ENCODE measurements around the gene DNAH2.

Gene DNAH2

DNA sequence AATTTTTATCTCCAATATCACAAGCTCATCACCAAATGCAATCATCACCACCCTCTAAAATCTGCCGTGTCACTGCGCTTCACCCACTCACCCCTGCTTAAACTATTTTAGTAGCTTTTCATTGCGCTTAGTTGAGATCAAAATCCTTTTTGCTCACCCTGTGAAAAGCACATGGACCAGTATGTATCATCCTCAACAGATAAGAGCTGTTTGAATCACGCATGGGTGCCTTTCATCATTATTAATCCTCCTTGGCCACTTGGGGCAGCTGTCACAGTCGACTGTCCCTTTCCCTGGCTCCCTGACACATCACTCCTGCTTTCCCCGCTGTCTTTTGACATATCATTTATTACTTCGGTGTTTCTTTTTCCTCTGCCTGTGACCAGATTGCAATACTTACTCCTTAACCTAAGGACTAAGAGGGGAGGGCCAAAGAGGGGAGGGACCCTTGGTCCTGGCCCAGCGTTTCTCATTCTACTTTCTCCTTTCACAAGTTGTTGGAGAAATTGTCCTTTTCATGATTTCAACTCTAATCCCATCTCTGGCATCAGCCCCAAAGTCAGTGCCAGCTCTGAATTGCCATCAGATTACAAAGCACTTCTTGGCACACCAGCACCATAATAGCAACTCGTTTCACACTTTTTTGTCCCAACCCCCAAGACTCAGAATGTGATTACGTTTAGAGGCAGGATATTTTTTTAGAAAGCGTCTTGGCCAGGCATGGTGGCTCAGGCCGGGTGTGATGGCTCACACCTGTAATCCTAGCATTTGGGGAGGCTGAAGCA, 107.9 kb downstream of the DNAH2 start:
- DNase-seq, result no peak

DNA sequence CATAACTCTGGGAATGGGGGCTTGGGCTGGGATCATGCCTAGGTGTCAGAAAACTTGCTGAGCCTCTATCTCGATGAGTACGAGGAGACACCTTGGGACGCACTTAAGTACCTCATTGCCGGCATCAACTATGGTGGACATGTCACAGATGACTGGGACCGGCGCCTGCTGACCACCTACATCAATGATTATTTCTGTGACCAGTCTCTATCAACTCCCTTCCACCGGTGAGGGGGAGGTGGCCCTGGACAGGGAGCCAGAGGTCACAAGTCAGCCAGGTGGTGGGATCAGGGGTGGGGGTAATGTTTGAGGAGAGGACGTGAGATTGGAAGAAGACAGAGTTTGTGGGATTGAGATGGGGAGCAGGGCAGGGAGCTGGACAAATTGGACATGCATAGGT, 113.1 kb downstream of the DNAH2 start:
- DNase-seq, result no peak

DNA sequence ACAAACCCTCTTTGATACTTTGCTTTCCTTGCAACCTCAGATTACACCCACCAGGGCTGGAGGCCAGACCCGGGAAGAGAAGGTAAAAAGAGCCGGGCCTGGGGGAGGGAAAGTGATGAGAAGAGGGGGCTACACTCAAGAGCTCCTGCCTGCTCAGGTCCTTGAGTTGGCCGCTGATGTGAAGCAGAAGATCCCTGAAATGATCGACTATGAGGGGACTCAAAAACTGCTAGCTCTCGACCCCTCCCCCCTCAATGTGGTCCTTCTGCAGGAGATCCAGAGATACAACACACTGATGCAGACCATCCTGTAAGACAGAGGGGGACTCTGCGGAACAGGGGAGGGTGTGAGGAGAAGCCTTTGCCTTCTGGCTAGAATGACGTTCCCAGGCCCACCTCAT, 113.7 kb downstream of the DNAH2 start:
- DNase-seq, result no peak

DNA sequence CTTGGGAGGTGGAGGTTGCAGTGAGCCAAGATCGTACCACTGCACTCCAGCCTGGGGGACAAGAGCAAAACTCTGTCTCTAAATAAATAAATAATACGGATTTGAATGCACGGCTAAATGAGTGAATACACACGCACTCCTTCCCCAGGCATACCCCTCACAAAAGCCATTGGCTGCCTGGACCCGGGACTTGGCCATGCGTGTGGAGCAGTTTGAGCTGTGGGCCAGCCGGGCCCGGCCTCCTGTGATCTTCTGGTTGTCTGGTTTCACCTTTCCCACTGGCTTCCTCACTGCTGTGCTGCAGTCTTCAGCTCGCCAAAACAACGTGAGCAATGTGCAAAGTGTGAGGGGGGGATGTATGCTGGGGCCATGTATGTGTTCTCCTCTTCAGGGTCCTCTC, 114.9 kb downstream of the DNAH2 start:
- no peak for DNase-seq

DNA sequence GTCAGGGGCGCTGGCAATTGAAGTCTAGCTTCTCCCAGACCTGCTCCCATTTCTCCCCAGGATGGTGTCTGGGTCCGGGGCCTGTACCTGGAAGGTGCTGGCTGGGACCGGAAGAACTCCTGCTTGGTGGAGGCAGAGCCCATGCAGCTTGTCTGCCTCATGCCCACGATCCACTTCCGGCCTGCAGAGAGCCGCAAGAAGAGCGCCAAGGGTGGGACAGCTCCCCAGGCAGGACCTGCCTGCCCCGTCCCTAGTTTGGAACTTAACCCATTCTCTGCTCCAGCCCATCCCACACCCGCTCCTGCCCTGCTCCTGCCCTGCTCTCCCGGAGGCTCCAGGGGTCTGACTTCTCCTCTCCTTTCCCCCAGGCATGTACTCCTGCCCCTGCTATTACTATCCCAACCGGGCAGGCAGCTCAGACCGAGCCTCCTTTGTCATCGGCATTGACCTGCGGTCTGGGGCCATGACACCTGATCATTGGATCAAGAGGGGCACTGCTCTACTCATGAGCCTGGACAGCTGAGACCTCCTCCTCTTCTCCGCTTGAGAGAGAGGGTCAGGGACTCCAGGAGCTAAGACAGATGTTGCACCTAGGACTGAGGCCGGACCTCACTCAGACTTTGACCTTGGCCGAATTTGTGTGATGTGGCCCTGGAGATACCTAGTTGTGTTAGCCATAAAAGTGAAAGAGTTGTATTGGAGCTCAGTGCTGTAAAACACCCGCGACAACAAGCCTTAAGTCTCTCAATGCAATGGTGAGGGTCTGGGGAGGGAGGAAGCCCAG, 115.7 kb downstream of the DNAH2 start:
- DNase-seq, result no peak

DNA sequence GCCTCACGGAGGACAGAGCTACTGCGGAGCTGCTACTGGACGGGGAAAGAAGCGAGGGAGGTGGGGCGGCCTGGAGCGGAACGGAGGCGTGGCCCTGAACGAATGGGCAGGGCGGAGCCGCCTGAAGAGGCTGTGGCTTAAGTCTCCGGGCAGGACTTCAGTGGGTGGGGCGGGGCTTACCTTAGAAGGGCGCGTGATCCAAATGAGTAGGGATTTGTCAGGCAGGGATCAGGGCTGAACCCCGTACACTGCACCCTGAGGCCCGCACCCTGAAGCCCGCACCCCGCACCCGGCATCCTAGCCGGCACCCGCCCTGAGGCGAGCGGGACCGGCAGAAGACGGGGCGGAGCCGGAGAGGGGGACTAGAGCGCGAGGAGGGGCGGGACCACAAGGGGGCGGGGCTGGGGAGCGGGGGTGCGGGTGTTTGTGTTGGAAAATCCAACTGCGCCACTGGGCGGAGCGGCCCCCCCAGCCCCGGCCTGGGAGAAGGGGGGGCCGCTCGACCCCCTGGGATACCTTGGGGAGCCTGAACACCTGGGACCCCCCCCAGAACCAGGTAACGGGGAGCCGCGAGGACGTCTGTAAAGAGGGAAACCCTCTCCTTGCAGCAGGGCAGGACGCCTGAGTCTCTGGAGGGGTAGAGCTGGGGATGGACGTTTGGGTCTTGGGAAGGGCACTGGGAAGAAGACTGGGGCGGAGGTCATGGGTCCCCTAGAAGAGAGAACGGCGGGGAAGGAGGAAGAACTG, 116.4 kb downstream of the DNAH2 start, which contains the start of gene KDM6B:
KDM6B (plus strand) TSS at position 423 of the 747 bp plus-strand sequence. CDS start 11,338 bp downstream, outside the sequence.
- DNase-seq, result peak; percentile 86

DNA sequence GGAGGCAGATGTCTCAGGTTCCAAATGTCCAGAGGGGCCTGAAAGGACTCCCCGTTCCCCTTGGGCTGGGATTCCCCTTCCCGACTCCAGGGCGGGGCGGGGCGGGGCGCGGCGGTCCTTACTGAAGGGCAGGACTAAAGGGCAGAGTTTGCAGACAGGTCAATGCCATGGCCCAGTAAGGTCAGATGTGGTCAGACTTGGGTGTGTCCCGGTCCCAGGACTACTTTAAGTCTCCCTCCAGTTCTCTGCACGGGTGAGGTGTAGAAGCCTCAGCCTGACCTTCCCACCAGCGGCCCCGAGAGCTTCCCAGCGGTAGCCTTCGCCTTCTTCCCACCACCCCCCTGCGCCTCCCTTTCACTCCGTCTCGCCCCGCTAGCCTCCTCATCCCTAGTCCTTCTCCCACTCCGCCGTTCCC, 117.0 kb downstream of the DNAH2 start:
- DNase-seq, result peak; percentile 65

DNA sequence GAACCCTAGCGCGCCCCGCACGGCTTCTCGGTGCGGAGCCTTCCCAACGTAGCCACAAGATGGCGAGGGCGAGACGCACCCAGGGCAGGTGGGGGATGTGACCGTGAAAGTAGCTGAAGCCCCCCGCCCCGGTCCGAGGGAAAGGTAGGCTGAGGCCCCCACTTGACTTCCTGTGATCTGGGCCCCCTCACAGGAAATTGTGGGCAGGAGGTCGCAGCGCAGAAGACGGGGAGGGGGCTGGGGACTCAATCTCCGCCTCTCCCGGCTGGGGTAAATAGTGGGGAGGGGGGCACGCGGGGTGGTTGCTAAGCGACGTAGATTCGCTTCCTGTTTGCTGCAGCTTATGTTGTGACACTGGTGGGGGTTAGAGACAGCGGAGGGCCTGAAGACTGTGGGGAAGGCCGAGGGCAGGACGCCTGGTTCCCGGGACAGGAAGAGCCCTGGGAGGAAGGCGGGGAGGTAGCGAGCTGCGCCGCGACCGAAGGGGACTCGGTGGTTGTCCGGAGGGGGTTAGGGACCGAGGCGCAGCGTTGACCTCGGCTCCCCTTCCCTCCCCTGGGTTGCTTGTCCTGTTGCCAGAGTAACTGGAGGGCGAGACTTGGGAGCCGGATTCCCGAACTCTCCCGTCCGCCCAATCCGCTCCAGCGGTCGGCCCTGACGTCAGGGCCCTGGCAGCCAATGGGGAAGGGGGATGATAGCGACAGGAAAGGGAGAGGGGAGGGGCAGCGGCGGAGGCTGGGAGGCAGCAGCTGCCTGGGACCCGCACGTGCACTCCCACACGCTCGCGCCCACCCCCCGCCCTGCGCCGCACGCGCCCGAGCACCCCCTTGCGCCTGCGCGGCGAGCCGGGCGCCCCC, 117.6 kb downstream of the DNAH2 start:
- DNase-seq, result peak; percentile 93

DNA sequence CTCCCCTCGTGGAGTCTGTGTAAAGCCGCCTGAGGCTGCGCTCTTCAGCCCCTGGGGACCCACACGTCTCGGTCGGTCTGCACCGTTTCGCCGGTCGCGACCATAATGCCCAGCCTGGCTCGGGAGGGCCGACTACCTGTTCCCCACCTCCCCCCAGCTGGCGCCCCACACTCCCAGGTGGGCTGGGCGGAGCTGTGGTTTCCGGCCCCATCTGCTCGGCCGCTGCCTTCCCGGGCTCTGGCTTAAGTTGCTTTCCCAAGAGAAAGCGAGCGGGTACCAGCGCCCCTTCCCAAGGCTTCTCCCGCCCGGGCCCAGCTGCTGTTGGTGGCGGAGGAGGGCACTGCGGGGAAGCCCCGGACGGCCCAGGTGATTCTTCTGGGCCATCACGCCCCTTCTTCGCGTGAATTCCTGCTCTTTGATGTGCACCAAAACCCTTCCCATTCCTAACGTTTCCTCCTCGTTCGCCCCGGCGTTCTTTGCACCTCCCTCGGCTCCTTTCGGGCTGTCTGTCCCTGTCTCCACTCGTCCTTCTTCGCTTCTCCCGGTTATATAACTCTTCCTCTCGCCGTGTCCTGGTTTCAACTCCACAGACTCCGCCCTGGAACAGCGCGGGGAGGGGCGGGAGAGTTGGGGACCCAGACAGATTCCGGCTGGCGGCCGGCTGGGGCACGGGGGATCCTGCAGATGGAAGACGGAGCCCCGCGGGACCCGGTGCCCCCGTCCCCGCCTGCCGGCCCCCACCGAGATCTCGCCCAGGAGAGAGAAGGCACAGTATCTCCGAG, 118.5 kb downstream of the DNAH2 start:
- DNase-seq, result peak; percentile 29

DNA sequence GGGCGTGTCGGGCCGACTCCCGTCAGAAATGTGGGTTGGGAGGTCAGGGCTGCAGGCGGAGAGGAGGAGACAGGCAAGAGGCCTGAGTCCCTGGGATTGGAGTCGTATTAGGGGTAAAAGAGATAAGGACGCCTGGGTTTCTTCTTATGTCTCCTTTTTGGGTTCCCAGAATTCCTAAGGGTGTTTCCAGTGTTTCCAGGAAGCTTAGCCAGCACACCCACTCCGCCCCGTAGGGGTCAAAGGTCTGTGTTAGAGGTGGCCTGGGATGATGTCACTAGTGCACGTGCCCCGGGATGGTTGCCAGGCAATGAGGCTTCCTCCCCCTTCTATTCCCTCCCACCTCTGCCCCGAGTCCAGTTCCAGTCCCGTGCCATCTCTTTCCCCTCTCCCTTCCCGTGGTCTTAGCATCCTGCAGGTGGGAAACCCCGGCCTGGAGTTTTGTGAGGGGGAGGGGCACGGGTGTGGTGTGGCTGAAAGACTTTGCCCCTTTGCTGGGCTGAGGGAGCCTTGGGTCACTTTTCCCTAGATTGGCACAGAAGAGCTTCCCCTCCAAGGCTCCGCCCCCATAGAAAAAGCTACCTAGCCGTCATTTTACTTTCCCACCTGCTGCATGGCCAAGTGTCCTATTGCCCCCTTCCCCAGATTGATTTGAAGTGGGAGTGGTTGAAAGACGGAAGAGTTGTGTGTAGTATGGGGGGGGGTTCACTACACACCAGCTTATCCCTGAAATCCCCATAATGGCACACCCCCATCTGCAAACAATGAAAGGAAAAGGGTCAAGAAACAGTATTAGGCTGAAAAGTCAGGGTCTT, 119.3 kb downstream of the DNAH2 start:
- peak; percentile 69 for DNase-seq

DNA sequence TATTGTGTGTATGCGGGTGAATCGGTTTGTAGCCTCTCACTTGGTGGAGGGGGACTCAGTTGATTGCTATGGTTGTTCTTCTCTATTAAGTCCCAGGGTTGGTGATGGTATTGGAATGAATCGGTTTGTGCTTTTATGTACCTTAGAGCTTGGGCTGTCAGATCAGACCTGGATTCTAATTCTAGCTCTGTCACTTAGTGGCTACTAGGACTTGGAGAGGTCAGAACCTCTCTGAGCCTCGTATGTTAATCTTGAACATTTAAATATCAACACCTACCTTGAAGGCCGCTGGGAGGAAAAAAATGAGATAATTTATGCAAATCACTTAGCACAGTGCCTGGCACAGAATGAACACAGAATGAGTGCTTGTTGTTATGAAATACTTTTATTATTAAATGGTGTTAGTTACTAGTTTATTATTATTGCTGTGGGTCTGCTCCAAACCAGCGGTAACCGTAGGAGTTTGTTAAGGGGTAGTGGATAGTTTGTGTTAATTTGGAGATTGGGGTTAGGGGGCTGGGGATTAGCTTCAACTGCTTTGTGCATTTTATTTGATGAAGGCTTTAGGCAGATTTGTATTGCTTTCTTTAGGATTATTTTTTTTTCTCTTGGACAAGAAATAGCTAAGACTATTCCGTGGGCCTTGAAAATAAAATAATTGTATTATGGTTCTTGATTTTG, 120.0 kb downstream of the DNAH2 start:
- DNase-seq, result no peak

DNA sequence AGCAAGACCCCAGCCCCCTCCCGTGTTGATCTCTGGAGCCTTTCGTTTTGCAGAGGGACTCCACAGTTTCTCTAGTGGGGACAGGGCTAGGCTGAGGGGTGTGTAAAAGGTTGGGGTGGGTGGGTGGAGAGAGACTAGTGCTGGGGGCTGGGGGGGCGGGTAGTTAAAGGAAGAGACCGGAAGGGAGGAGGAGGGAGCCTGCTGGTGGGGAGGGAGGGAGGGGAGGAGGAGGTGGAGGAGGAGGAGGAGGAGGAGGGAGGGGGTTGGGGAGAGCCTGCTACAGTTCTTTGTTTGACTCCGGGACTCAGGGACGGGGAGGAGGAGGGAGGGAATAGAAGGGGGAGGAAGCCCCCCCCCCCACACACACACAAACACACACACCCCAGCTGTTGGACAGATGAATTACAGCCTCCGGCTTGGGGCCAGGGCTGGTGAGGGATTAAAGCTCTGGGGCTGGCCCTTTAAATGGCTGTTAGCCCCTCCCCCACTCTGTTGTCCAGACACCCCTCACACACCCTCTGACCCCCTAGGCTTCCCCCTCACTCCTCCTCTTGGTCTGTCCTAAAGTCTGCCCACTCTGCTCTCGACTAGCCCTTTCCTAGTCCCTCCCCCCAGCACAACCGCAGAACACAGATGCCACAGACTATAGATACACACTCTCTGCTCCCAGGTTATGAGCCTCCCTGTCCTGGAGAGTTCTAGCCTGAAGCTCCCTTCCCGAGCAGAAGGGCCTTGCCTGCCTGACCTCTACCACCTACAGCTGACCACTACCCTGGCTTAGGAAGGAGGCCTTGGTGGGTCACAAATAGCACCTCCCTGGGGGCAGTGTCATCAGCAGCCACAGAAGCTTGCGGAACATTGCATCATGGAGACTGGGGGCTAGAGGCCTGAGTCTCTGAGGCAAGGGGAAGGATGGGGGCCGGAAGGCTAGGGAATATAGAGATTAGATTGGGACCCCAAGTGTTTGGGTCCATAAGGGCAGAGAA, 120.8 kb downstream of the DNAH2 start:
- DNase-seq, result no peak

DNA sequence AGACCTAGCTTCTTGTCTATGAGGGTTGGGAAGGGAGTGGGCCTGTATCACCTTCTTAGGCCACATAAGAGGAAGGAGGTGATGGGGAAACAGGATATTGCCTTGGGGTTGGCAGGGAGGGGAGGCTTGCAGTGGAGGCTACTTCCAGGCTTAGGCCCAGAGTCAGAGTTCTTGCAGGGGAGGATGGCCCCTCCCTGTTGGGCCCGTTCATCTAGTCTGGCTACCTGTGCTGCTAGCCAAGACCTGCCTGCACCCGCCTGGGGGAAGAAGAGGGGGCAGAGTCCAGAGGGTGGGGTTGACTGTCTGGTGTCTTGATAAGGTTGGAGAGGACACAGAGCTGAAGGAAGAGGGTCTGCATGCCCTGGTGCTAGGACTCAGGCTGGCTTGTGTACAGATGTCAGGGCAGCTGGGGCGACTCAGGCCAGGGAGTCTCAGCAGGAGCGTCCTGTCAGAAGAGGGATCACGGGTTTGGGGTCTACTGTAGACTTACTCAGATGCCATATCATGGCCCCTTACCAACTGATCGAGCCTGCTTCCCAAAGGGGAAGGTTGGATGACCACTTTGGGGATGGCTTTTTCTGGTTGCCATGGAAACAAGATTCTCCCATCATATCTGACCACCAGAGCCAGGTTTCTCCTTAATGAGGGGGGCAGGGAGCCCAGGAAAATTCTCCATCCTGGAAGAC, 121.8 kb downstream of the DNAH2 start:
- no peak for DNase-seq

DNA sequence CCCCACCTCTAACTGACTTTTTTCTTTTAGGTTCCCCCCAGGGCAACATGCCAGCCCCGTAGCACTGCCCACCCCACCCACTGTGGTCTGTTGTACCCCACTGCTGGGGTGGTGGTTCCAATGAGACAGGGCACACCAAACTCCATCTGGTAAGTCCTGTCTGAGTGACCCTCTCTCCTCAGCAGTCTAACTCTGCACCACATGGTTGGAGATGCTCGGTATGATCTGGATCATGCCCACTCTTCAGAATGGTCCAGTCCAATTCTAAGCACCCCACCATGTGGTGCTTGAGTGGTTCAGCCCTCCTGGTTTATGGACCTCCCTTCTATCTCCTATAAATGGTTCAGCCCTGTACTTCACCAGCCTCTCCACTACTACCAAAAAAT, 122.3 kb downstream of the DNAH2 start:
- DNase-seq, result no peak

DNA sequence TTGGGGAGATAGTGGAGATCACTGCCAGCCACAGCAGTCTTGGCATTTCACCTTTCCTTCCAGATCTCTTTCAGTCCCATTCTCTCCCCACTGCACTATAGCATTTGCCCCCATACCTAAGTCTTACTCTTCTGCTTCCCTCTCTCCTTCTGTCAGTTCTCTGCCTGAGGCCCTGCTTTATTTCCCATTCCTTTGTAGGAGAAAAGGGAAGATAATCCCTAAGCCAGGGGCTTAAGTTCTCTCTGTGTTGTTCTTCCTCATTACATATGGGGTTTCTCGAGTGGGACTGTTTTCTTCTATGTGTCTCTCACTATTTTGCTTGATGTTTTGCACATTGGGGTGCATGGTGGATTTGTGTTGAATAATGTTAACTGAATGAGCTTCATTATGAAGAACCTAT, 122.9 kb downstream of the DNAH2 start:
- no peak for DNase-seq

DNA sequence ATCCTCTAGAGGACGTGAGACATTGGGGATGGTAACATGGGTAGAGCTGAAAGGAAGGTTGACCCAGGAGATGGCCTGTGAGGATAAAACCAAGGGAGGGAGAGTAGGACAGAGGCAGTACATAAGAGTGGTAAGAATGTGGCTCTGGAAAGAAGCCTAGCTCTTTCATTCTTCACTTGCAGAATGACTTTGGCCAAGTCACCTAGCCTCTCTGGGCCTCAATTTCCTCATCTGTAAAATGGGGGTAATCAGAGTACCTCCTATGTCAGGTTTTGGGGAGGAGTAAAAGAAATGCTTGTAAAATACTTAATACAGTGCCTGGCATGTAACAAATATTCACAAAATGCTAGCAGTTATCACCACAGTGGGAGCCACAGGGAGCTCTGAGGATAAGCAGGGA, 123.3 kb downstream of the DNAH2 start:
- DNase-seq, result no peak

DNA sequence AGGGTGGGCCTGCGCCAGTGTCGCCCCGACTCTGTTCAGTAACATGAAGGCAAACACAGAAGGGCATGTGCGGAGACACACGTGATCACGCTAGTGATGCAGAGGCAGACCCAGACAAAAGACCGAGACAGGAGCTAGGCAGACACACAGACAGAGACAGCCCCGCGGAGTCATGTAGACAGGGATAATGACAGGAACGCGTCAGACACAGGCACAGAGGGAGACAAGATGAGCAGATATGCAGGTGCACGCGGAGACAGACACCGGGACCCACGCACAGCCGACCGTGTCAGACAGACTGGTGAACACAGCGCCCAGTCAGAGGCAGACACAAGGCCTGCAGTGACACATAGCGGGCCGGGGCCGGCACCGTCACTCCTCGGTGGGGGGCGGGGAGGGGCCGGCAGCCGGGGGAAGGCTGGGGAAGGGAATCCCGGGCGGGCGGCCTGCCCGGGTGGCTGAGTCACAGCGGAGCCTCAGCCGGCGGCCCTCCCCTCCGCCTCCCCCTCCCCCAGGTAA, 123.9 kb downstream of the DNAH2 start:
- DNase-seq, result peak; percentile 97

DNA sequence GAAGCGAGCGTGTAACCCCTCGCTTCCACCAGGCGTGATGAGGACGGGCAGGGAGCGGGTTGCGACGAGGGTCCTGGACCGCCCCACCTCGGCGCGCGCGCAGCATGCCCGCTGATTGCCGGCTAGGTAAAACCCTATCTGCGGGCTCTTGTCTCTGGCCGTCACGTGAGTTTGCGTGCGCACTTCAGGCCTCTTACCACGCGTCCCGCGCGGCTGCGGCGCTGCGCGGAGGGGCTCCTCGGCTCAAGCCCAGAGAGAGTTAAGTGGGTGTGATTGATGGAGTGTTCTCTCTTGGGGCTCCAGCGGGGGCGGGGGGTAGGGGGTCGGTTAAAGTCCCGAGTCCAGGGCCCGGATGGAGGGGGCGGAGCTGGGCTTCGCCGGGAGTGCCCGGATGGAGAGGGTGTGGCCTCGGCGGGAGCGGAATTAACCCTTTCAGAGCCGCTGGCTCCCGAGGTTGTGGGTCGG, 124.4 kb downstream of the DNAH2 start:
- peak; percentile 80 for DNase-seq
